GM12878 (cell line): ENCODE measurements around the gene PCDHAC2.

Source experiments
- ATF2 ChIP-seq: IDR thresholded peaks from 2 replicates; pipeline ENCODE4 v1.6.1; 2012; ENCODE audit warnings: low read length, inconsistent platforms
- CHD1 ChIP-seq: IDR thresholded peaks from 2 replicates; pipeline ENCODE4 v1.6.1; 2012; ENCODE audit warnings: low read depth, low read length, improper control_type of control experiment
- CTCF ChIP-seq, 3 experiments: IDR thresholded peaks in 2 of 3; conservative IDR thresholded peaks in 1 of 3; 2 replicates each; pipeline ENCODE4 v1.5.1; 2011; ENCODE audit warnings: low read depth in 3 of 3, low read length in 3 of 3, mild to moderate bottlenecking in 3 of 3, control low read depth in 2 of 3, moderate library complexity in 2 of 3, inconsistent platforms in 1 of 3, mixed read lengths in 1 of 3; ENCODE audit not compliant: control insufficient read depth in 2 of 3, insufficient read depth in 1 of 3; ENCODE audit errors: extremely low read depth in 1 of 3
- EGR1 ChIP-seq, 2 experiments: IDR thresholded peaks; 1 replicate in 1 of 2; 2 replicates in 1 of 2; pipeline ENCODE4 v1.6.1; 2011 to 2012; ENCODE audit warnings: low read depth in 2 of 2, low read length in 2 of 2, borderline replicate concordance in 1 of 2, mild to moderate bottlenecking in 1 of 2, moderate library complexity in 1 of 2
- EP300 ChIP-seq, 2 experiments: fragments of 150-350 bp in 1 of 2; IDR thresholded peaks; 2 replicates each; pipeline ENCODE4 v1.6.1; 2011 to 2012; ENCODE audit warnings: low read depth in 2 of 2, low read length in 2 of 2, borderline replicate concordance in 1 of 2, improper control_type of control experiment in 1 of 2, inconsistent platforms in 1 of 2; ENCODE audit not compliant: control insufficient read depth in 1 of 2
- GABPA ChIP-seq: IDR thresholded peaks from 2 replicates; pipeline ENCODE4 v1.6.1; 2014; ENCODE audit warnings: antibody characterized with exemption, low read depth, mild to moderate bottlenecking, inconsistent platforms
- IKZF1 ChIP-seq: fragments of 450-650 bp; conservative IDR thresholded peaks from 2 replicates; pipeline ENCODE4 v1.6.1; 2017; ENCODE audit warnings: antibody characterized with exemption, mild to moderate bottlenecking
- JUND ChIP-seq: IDR thresholded peaks from 2 replicates; pipeline ENCODE4 v1.6.1; 2012; ENCODE audit warnings: low read depth, mild to moderate bottlenecking, low read length, improper control_type of control experiment, moderate library complexity
- NFYA ChIP-seq: IDR thresholded peaks from 2 replicates; pipeline ENCODE4 v1.6.1; 2011; ENCODE audit warnings: low read depth, mild to moderate bottlenecking, low read length, improper control_type of control experiment, borderline replicate concordance
- RAD21 ChIP-seq: IDR thresholded peaks from 2 replicates; pipeline ENCODE4 v1.6.1; 2011; ENCODE audit warnings: mild to moderate bottlenecking, low read depth, low read length, moderate library complexity; ENCODE audit not compliant: insufficient read depth
- ZBTB4 ChIP-seq: fragments of 450-650 bp; formaldehyde crosslinking; IDR thresholded peaks from 2 replicates; pipeline ENCODE4 v1.4.0; 2022; ENCODE audit warnings: mild to moderate bottlenecking, moderate library complexity
- ZBTB40 ChIP-seq: fragments of 450-650 bp; IDR thresholded peaks from 2 replicates; pipeline ENCODE4 v1.6.1; 2016; ENCODE audit warnings: mild to moderate bottlenecking, moderate library complexity, borderline replicate concordance
- TF ChIP-seq, protein P1 (sequence below): IDR thresholded peaks from 2 replicates; pipeline ENCODE4 v1.6.1; 2011; ENCODE audit warnings: low read depth, low read length, improper control_type of control experiment, borderline replicate concordance

GRCh38 chr5:141007791-141008190, 41.5 kb downstream of the PCDHAC2 start:
- TF ChIP-seq ATF2 (no peak), NFYA (no peak), CHD1 (no peak), CTCF (IDR thresholded peaks at IDR 0.05 in 2 of 3, conservative IDR thresholded peaks at IDR 0.05 in 1 of 3; ENCODE audit: control insufficient read depth in 2 of 3, extremely low read depth in 1 of 3, insufficient read depth in 1 of 3, low read depth in 3 of 3, low read length in 3 of 3) (no peak), EP300 (IDR thresholded peaks at IDR 0.05; ENCODE audit: borderline replicate concordance in 1 of 2, control insufficient read depth in 1 of 2, low read depth in 2 of 2, low read length in 2 of 2) (no peak), ZBTB40 (no peak), EGR1 (IDR thresholded peaks at IDR 0.05; ENCODE audit: borderline replicate concordance in 1 of 2, low read depth in 2 of 2, low read length in 2 of 2) (no peak), IKZF1 (no peak), RAD21 (no peak), JUND (no peak), ZBTB4 (CRISPR knock-in tag) (no peak), GABPA (no peak)
- TF ChIP-seq, protein P1, sequence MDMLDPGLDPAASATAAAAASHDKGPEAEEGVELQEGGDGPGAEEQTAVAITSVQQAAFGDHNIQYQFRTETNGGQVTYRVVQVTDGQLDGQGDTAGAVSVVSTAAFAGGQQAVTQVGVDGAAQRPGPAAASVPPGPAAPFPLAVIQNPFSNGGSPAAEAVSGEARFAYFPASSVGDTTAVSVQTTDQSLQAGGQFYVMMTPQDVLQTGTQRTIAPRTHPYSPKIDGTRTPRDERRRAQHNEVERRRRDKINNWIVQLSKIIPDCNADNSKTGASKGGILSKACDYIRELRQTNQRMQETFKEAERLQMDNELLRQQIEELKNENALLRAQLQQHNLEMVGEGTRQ, result no peak
